Heart left ventricle (tissue), 16 donors: ENCODE results near the gene SNX24. TPM values are rescaled to one million over a fixed set of nuclear protein-coding genes. Genes with fewer than 3 reads are reported as not detected.
A peak's percentile ranks its signal among the peaks of the same experiment; 100 is the strongest.

ENCODE experiments used
- ATAC-seq, 4 donors: fragments of 200-7000 bp; cut with Tn5 transposase; one replicate each; pipeline ENCODE4 v1.9.1; 2020 to 2022; ENCODE audit warnings: moderate library complexity in 4 of 4, mild to moderate bottlenecking in 3 of 4, moderate number of reproducible peaks in 1 of 4
- DNase-seq, 5 donors: peaks; one replicate each; pipeline ENCODE4 v3.0.0-alpha.2; 2020
- H3K27ac ChIP-seq, 12 donors: fragments of 200-600 bp; sonication (generic) in 4 of 12; one replicate each; pipeline versions ENCODE4 v1.5.0 to v1.8.0; 2016 to 2022; ENCODE audit warnings: mild to moderate bottlenecking in 2 of 12
- H3K27me3 ChIP-seq, 9 donors: fragments of 200-600 bp; sonication (generic) in 2 of 9; one replicate each; pipeline versions ENCODE4 v1.5.1 to v1.8.0; 2016 to 2022; ENCODE audit warnings: mild to moderate bottlenecking in 3 of 9
- H3K36me3 ChIP-seq, 9 donors: fragments of 200-600 bp; sonication (generic) in 2 of 9; one replicate each; pipeline versions ENCODE4 v1.5.0 to v1.8.0; 2018 to 2022; ENCODE audit warnings: mild to moderate bottlenecking in 2 of 9
- H3K4me1 ChIP-seq, 12 donors: fragments of 200-600 bp; sonication (generic) in 4 of 12; one replicate each; pipeline versions ENCODE4 v1.5.0 to v1.8.0; 2016 to 2022; ENCODE audit warnings: mild to moderate bottlenecking in 3 of 12
- H3K4me3 ChIP-seq, 12 donors: fragments of 200-600 bp; sonication (generic) in 4 of 12; one replicate each; pipeline versions ENCODE4 v1.5.0 to v1.8.0; 2017 to 2022; ENCODE audit warnings: mild to moderate bottlenecking in 9 of 12, moderate library complexity in 4 of 12
- H3K9me3 ChIP-seq, 12 donors: fragments of 200-600 bp; sonication (generic) in 4 of 12; one replicate each; pipeline versions ENCODE4 v1.5.0 to v1.8.0; 2016 to 2022; ENCODE audit warnings: mild to moderate bottlenecking in 1 of 12
- CTCF ChIP-seq, 12 donors: fragments of 200-600 bp; sonication (generic) in 4 of 12; IDR thresholded peaks; one replicate each; pipeline versions ENCODE4 v1.5.0 to v1.8.0; 2018 to 2022; ENCODE audit warnings: antibody characterized with exemption in 12 of 12, mild to moderate bottlenecking in 5 of 12
- POLR2A ChIP-seq, 2 donors: fragments of 450-650 bp; IDR thresholded peaks; one replicate each; pipeline ENCODE4 v1.6.1; 2017; ENCODE audit warnings: antibody characterized with exemption in 2 of 2, mild to moderate bottlenecking in 2 of 2, moderate library complexity in 2 of 2
- WGBS, 4 donors: extraction: QIAGEN DNeasy Blood & Tissue Kit in 2 of 4; methylation state at CpG; one replicate each; pipeline versions ENCODE4 v1.1.5 to v1.1.7; 2013 to 2018; 5-methylcytosine and 5-hydroxymethylcytosine counted together
- intact Hi-C, 10 donors: fragments of 100-400 bp; cut with DNase I; formaldehyde crosslinking; loops; one replicate each; pipeline versions ENCODE4 v1.11.1 to v1.14.2; 2022
- polyA plus RNA-seq, 2 donors: library from polyadenylated mRNA; stranded (reverse); fragments of 200-250 nt; gene quantifications; one replicate each; pipeline ENCODE4 v1.2.3, GENCODE V29; 2013
- total RNA-seq, 9 donors: library from RNA; depleted of rRNA in 2 of 9; stranded (reverse); fragments of >200 nt in 2 of 9; fragmentation: NEBNext Ultra II Directional in 3 of 9; extraction: Animal tissue kit (Norgen Biotek cat#: 25700) in 3 of 9; gene quantifications; one replicate each; pipeline versions ENCODE4 v1.1.0 to v1.2.4, GENCODE V29; 2016 to 2023
- donor health status: ischemic (EF 13 %, LVEDD 7.1; RV severe dilation, severe dysfunction).
- donor health status: healthy with polysubstance abuse.
- donor health status: DM: no; HTN: yes; CAD: no.
- donor health status: DM: no; HTN: no; CAD: no.
- donor health status: ischemic (EF 25% LVEDD 6.9; RV normal size, moderate dysfunction).
- donor health status: ischemic (EF 25% LVEDD 5.7; RV mildly dilated, moderate dysfunction).
- donor health status: healthy.
- donor health status: DM: yes; HTN: yes; CAD: no.
- donor health status: ischemic (EF 35%, LVEDD 5.7; RV mildly dilated, moderate dysfunction).
- donor health status: nonischemic (EF 11% LVEDD 7.7; RV severe dilation, severe dysfunction).
- donor health status: DM: yes; HTN: yes; CAD: no.
- donor health status: PGD.
- donor health status: ischemic (EF 29% LVEDD 5.4; RV normal size, mild dysfunction).
- donor health status: nonischemic (EF 23%, LVEDD 6.1; RV moderate dilation, normal function).

The SNX24 gene
- total and polyA plus RNA-seq, 11 donors, result 10.0 to 21.2 (median 14.8) TPM

DNA sequence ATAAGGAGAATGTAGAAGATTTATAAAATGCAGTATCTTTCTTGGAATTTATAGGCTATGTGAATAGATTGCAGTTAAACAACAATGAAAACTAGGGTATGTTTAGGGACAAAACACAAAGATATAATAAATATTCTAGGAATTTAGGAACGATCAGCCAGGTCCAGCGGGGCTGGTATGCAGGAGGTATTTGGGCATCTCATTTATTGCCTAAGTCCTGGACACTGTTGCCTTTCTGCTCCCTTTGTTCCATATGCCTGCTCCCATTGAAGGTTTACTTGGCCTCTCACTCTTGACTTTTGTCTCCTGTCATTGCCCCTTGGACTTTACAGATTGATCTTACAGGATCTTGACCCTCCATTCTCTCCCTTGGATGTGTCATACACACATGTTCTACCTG, 55.9 kb downstream of the SNX24 start:
- WGBS, 4 donors, result 84 to 89% (median 86%) methylated on average over 2 of the region's 2 CpGs
- no peak for ATAC-seq
- intact Hi-C loops, result loop anchor here in 2 of 10 donors (5.0 to 10.0 kb wide), 2 partner anchors 186 to 443 kb away; partner anchors contain the start of gene PRDM6 (in 1 of the 2)

DNA sequence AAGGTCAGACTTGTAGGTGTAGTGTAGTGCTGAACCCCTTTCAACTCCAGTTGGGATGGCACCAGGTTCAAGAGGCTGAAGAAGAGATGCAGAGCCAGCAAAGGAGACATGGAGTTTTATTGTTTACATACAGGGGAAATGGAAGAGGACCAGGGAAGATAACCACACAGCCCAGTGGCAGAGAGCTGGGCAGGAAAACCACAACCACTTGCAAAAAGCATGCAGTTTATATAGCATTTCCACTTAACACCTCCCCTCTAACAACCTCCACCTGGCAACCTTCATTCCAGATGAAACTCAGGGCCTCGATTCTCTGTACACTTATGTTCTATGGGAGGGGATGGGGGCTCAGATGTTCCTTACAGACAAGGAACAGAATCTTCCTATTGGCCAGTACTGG, 56.9 kb downstream of the SNX24 start:
- intact Hi-C loops, result loop anchor here in 2 of 10 donors (5.0 to 10.0 kb wide), 2 partner anchors 185 to 443 kb away; partner anchors contain the start of gene PRDM6 (in 1 of the 2)
- WGBS, 4 donors, result 70 to 88% (median 76%) methylated on average over 1 of the region's 1 CpG
- H3K4me1 ChIP-seq, result peaks cover 0 to 10% (median 7%) of the 10 kb centered on the region in 12 donors
- no peak overlapping the region for H3K4me3 ChIP-seq
- no peaks in the 10 kb centered on the region for H3K9me3 ChIP-seq
- H3K27ac ChIP-seq, result no peak overlapping the region
- no peaks in the 10 kb centered on the region for H3K27me3 ChIP-seq
- TF ChIP-seq CTCF (IDR thresholded peaks at IDR 0.05) (no peak), POLR2A (IDR thresholded peaks at IDR 0.05) (no peak)
- no peaks in the 10 kb centered on the region for H3K36me3 ChIP-seq
- ATAC-seq (no peak), DNase-seq (no peak)

More for the DNA sequence above, 55.9 kb downstream of the SNX24 start:
- no peak for TF ChIP-seq CTCF (IDR thresholded peaks at IDR 0.05)
- no peak for TF ChIP-seq POLR2A (IDR thresholded peaks at IDR 0.05)
- H3K4me1 ChIP-seq, result peaks cover 0 to 7% (median 0%) of the 10 kb centered on the region in 12 donors
- no peaks in the 10 kb centered on the region for H3K9me3 ChIP-seq
- no peaks in the 10 kb centered on the region for H3K27me3 ChIP-seq
- no peak for DNase-seq
- no peak overlapping the region for H3K27ac ChIP-seq
- no peaks in the 10 kb centered on the region for H3K36me3 ChIP-seq
- no peak overlapping the region for H3K4me3 ChIP-seq

GRCh38 chr5:122906768-122907167, 61.4 kb downstream of the SNX24 start:
- ATAC-seq (peak; percentile 32 to 71 (median 37)), DNase-seq (peak in 1 of 5 donors; percentile 32)
- Histone ChIP-seq H3K4me3 (no peak overlapping the region), H3K4me1 (peaks cover 0 to 20% (median 8%) of the 10 kb centered on the region in 12 donors), H3K27me3 (no peaks in the 10 kb centered on the region), H3K36me3 (no peaks in the 10 kb centered on the region), H3K9me3 (no peaks in the 10 kb centered on the region), H3K27ac (no peak overlapping the region)
- WGBS, 4 donors, result 58 to 74% (median 66%) methylated on average over 4 of the region's 4 CpGs
- TF ChIP-seq CTCF (IDR thresholded peaks at IDR 0.05) (no peak), POLR2A (IDR thresholded peaks at IDR 0.05) (no peak)
- intact Hi-C loops, result loop anchor here in 1 of 10 donors (10.0 kb wide), 1 partner anchor 438 kb away; no protein-coding TSS in a partner anchor

DNA sequence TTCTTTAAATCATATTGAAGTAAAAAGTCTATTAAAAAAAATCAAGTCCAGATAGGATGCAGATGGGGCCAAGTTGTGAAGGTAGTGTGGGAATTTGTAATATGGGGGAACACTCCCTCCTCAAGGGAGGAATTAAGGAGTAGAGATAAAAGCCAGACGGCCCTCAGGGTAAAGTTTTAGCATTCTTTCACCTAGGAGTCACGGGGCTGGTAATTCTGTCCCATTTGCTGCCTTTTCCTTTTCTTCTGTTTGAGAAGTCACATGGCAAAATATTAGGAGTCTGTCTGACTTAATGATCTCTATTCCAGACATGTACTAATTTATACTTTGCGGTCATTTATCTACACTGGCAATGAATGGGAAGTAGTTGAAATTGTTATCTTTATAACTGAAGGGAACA, 61.9 kb downstream of the SNX24 start:
- TF ChIP-seq CTCF (IDR thresholded peaks at IDR 0.05), result no peak
- no peak for TF ChIP-seq POLR2A (IDR thresholded peaks at IDR 0.05)
- peak in 1 of 4 donors; percentile 80 for ATAC-seq
- H3K27ac ChIP-seq, result no peak overlapping the region
- no peaks in the 10 kb centered on the region for H3K27me3 ChIP-seq
- no peak overlapping the region for H3K4me3 ChIP-seq
- intact Hi-C loops, result loop anchor here in 1 of 10 donors (10.0 kb wide), 1 partner anchor 438 kb away; no protein-coding TSS in a partner anchor
- 43 to 62% (median 53%) methylated on average over 3 of the region's 3 CpGs for WGBS, 4 donors
- no peaks in the 10 kb centered on the region for H3K36me3 ChIP-seq
- no peak for DNase-seq
- peaks cover 0 to 20% (median 6%) of the 10 kb centered on the region in 12 donors for H3K4me1 ChIP-seq
- no peaks in the 10 kb centered on the region for H3K9me3 ChIP-seq
